Spinal cord (tissue), 10 donors: Measurements from ENCODE around the gene CDC20. TPM values are rescaled to one million over a fixed set of nuclear protein-coding genes. Genes with fewer than 3 reads are reported as not detected.

ENCODE experiments used
- DNase-seq, 6 donors: peaks; one replicate each; pipeline versions ENCODE4 v3.0.0 to v3.0.0-alpha.2; 2013 to 2015; ENCODE audit warnings: low spot score in 6 of 6, low read depth in 4 of 6
- H3K27ac ChIP-seq: one replicate; pipeline ENCODE4 v1.5.1; 2013; ENCODE audit warnings: low read depth, low read length, control low read depth
- H3K27me3 ChIP-seq: one replicate; pipeline ENCODE4 v1.6.1; 2013; ENCODE audit warnings: low read length; ENCODE audit not compliant: control insufficient read depth, insufficient read depth
- H3K36me3 ChIP-seq: one replicate; pipeline ENCODE4 v1.6.1; 2013; ENCODE audit warnings: low read length; ENCODE audit not compliant: control insufficient read depth, insufficient read depth
- H3K4me1 ChIP-seq: one replicate; pipeline ENCODE4 v1.6.1; 2013; ENCODE audit warnings: low read length; ENCODE audit not compliant: control insufficient read depth, insufficient read depth
- H3K4me3 ChIP-seq: one replicate; pipeline ENCODE4 v1.5.1; 2013; ENCODE audit warnings: low read depth, low read length, control low read depth
- H3K9me3 ChIP-seq: one replicate; pipeline ENCODE4 v1.6.1; 2013; ENCODE audit warnings: low read length; ENCODE audit not compliant: control insufficient read depth, insufficient read depth
- WGBS: methylation state at CpG from one replicate; pipeline ENCODE4 v1.1.5; 2013; ENCODE audit warnings: missing lambda C conversion rate; ENCODE audit not compliant: insufficient coverage; 5-methylcytosine and 5-hydroxymethylcytosine counted together
- polyA plus RNA-seq, 2 donors: library from polyadenylated mRNA; unstranded; fragments of 120-200 nt; gene quantifications; one replicate each; pipeline ENCODE4 v1.2.1, GENCODE V29; 2013; ENCODE audit not compliant: insufficient read length in 2 of 2
- total RNA-seq, 2 donors: library from RNA; depleted of rRNA in 1 of 2; stranded (reverse); fragments of 120-200 nt in 1 of 2; fragments of >200 nt in 1 of 2; gene quantifications; one replicate each; pipeline versions ENCODE4 v1.2.3 to v1.2.4, GENCODE V29; 2013 to 2014
- donor health status: healthy.

The CDC20 gene
- total and polyA plus RNA-seq, 4 donors: 11.1 to 21.6 (median 17.9) TPM

DNA sequence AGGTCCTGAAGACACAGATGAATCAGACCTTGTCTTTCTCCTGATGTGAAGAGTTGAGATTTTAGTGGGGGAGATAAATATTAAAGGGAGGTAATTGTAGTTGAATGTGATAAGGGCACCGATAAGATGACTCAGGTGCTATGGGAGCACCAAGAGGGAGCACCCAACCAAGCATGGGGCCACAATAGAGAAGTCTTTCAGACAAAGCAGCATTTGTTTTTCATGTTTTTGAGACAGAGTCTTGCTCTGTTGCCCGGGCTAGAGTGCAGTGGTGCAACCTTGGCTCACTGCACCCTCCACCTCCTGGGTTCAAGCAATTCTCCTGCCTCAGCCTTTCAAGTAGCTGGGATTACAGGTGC is 47.1 kb downstream of the CDC20 start:
- Histone ChIP-seq H3K4me3 (no peak overlapping the region), H3K27me3 (no peaks in the 10 kb centered on the region), H3K4me1 (no peaks in the 10 kb centered on the region), H3K36me3 (peaks cover 51% of the 10 kb centered on the region), H3K9me3 (no peaks in the 10 kb centered on the region), H3K27ac (no peak overlapping the region)
- no peak for DNase-seq
- 88% methylated on average over 2 of the region's 2 CpGs for WGBS

DNA sequence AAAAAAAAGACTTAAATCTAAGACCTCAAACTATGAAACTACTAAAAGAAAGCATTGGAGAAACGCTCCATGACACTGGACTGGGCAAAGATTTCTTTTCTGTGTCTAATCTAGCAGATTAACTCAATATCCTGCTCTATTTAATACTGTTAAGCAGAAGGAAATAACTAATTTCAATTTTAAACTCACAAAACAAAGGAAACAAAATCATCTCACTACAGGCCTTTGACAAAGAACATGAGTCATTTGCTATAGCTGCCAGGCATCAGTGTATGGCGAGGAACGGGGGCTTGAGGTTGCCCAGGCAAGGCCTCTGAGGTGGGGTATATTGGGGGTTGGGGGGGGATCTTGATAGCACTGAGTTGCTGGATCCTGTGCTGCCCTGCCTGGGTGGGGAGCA is 51.8 kb downstream of the CDC20 start:
- Histone ChIP-seq H3K27me3 (no peaks in the 10 kb centered on the region), H3K36me3 (peaks cover 43% of the 10 kb centered on the region), H3K27ac (no peak overlapping the region), H3K9me3 (no peaks in the 10 kb centered on the region), H3K4me1 (no peaks in the 10 kb centered on the region), H3K4me3 (no peak overlapping the region)
- no CpG with 5 or more reads among the region's 3 CpGs for WGBS
- no peak for DNase-seq

Other genes starting within 250 kb of the CDC20 start
- gene EBNA1BP2, start 186.7 kb upstream of the CDC20 start, total RNA-seq: 10 to 100 TPM; 35.7 to 66.6 TPM
- 10 to 100 TPM; 66.2 to 68.0 TPM for gene EBNA1BP2, start 186.7 kb upstream of the CDC20 start, polyA plus RNA-seq
- 1 to 10 TPM; 2.9 to 6.9 TPM for gene CFAP57, start 186.7 kb upstream of the CDC20 start, total RNA-seq
- 1 to 10 TPM; 4.5 to 6.3 TPM for gene CFAP57, start 186.7 kb upstream of the CDC20 start, polyA plus RNA-seq
- gene TMEM125, start 89.0 kb upstream of the CDC20 start, total RNA-seq: 10 to 100 TPM in 1 of 2 donors, 1 to 10 TPM in 1; 7.5 to 19.3 TPM
- gene TMEM125, start 89.0 kb upstream of the CDC20 start, polyA plus RNA-seq: 10 to 100 TPM; 10.1 to 10.9 TPM
- under 1 TPM in 1 of 2 donors, not detected in 1; 0.10 TPM for gene C1orf210, start 73.4 kb upstream of the CDC20 start, total RNA-seq
- gene C1orf210, start 73.4 kb upstream of the CDC20 start, polyA plus RNA-seq: under 1 TPM in 1 of 2 donors, not detected in 1; 0.18 TPM
- 10 to 100 TPM; 16.3 to 32.3 TPM for gene TIE1, start 58.0 kb upstream of the CDC20 start, total RNA-seq
- gene TIE1, start 58.0 kb upstream of the CDC20 start, polyA plus RNA-seq: 10 to 100 TPM; 24.5 to 27.5 TPM
- under 1 TPM; 0.11 to 0.30 TPM for gene MPL, start 21.2 kb upstream of the CDC20 start, total RNA-seq
- 1 to 10 TPM in 1 of 2 donors, under 1 TPM in 1; 0.51 to 1.2 TPM for gene MPL, start 21.2 kb upstream of the CDC20 start, polyA plus RNA-seq
- 10 to 100 TPM; 50.5 to 66.5 TPM for gene ELOVL1, start 9.0 kb downstream of the CDC20 start, total RNA-seq
- gene ELOVL1, start 9.0 kb downstream of the CDC20 start, polyA plus RNA-seq: 100 to 1,000 TPM in 1 of 2 donors, 10 to 100 TPM in 1; 88.2 to 101 TPM
- 10 to 100 TPM; 31.1 to 39.7 TPM for gene MED8, start 30.8 kb downstream of the CDC20 start, total RNA-seq
- gene MED8, start 30.8 kb downstream of the CDC20 start, polyA plus RNA-seq: 10 to 100 TPM; 39.2 to 45.7 TPM
- 10 to 100 TPM; 26.9 to 28.6 TPM for gene SZT2, start 30.9 kb downstream of the CDC20 start, total RNA-seq
- 10 to 100 TPM; 23.1 to 37.8 TPM for gene SZT2, start 30.9 kb downstream of the CDC20 start, polyA plus RNA-seq
- gene HYI, start 95.0 kb downstream of the CDC20 start, total RNA-seq: 10 to 100 TPM; 23.4 to 88.1 TPM
- 10 to 100 TPM; 51.9 to 63.7 TPM for gene HYI, start 95.0 kb downstream of the CDC20 start, polyA plus RNA-seq
- 10 to 100 TPM; 51.0 to 78.1 TPM for gene PTPRF, start 171.9 kb downstream of the CDC20 start, total RNA-seq
- gene PTPRF, start 171.9 kb downstream of the CDC20 start, polyA plus RNA-seq: 100 to 1,000 TPM; 107 to 114 TPM